A673 (cell line): ENCODE measurements around the gene PCNA.

Experiments used
- CTCF ChIP-seq: fragments of 300-800, 200-600 bp; sonication (generic); conservative IDR thresholded peaks from 2 replicates; pipeline ENCODE4 v1.5.1; 2017; ENCODE audit warnings: low read depth, mild to moderate bottlenecking, antibody characterized with exemption, low read length, moderate library complexity, mixed read lengths
- EZH2 ChIP-seq: fragments of 200-600 bp; sonication (generic); IDR thresholded peaks from 2 replicates; pipeline ENCODE4 v1.6.1; 2017; ENCODE audit warnings: borderline replicate concordance, low read depth, mild to moderate bottlenecking, mixed read lengths, antibody characterized with exemption, low read length; ENCODE audit not compliant: poor library complexity, severe bottlenecking

GRCh38 chr20:5148581-5148980, 28.8 kb upstream of the PCNA start:
- TF ChIP-seq EZH2 (no peak), CTCF (no peak)
